Measurements from ENCODE around the gene ECE1.

The ECE1 gene

GRCh38 chr1:21297975-21298374 lies 7.7 kb upstream of the ECE1 start:
- Mint-ChIP-seq H3K27ac (no peak overlapping the region), H3K4me1 (peaks cover 22% of the 10 kb centered on the region), H3K4me3 (no peak overlapping the region), H3K36me3 (ENCODE audit: low read depth) (no peaks in the 10 kb centered on the region), H3K9me3 (no peaks in the 10 kb centered on the region), H3K27me3 (ENCODE audit: low read depth) (peaks cover 5% of the 10 kb centered on the region)
- no peak for TF ChIP-seq CTCF (IDR thresholded peaks at IDR 0.05; ENCODE audit: unreplicated experiment in 3 of 3)

- Mint-ChIP-seq H3K4me1 (peaks cover 25% of the 10 kb centered on the region), H3K4me3 (no peak overlapping the region), H3K36me3 (ENCODE audit: low read depth) (no peaks in the 10 kb centered on the region), H3K27ac (no peak overlapping the region), H3K9me3 (no peaks in the 10 kb centered on the region), H3K27me3 (ENCODE audit: low read depth) (peaks cover 5% of the 10 kb centered on the region)
- TF ChIP-seq CTCF (IDR thresholded peaks at IDR 0.05; ENCODE audit: unreplicated experiment in 3 of 3): no peak
Measured at GRCh38 chr1:21296509-21297354, 6.5 kb upstream of the ECE1 start.

- peaks cover 5% of the 10 kb centered on the region for H3K27me3 Mint-ChIP-seq (ENCODE audit: low read depth)
- no peak for TF ChIP-seq CTCF (IDR thresholded peaks at IDR 0.05; ENCODE audit: unreplicated experiment in 3 of 3)
- no peaks in the 10 kb centered on the region for H3K36me3 Mint-ChIP-seq (ENCODE audit: low read depth)
- no peak overlapping the region for H3K27ac Mint-ChIP-seq
- no peak overlapping the region for H3K4me3 Mint-ChIP-seq
- peaks cover 31% of the 10 kb centered on the region for H3K4me1 Mint-ChIP-seq
- no peaks in the 10 kb centered on the region for H3K9me3 Mint-ChIP-seq
Measured at GRCh38 chr1:21295545-21295944, 5.3 kb upstream of the ECE1 start.

GRCh38 chr1:21295002-21295401 lies 4.7 kb upstream of the ECE1 start:
- Mint-ChIP-seq H3K9me3 (no peaks in the 10 kb centered on the region), H3K27ac (peak overlapping the region in 2 of 3 experiments; percentile 68 to 71), H3K4me3 (no peak overlapping the region), H3K27me3 (ENCODE audit: low read depth) (peaks cover 5% of the 10 kb centered on the region), H3K36me3 (ENCODE audit: low read depth) (no peaks in the 10 kb centered on the region), H3K4me1 (peaks cover 32% of the 10 kb centered on the region)
- no peak for TF ChIP-seq CTCF (IDR thresholded peaks at IDR 0.05; ENCODE audit: unreplicated experiment in 3 of 3)

- no peaks in the 10 kb centered on the region for H3K9me3 Mint-ChIP-seq
- TF ChIP-seq CTCF (IDR thresholded peaks at IDR 0.05; ENCODE audit: unreplicated experiment in 3 of 3): no peak
Measured at GRCh38 chr1:21294266-21294989, 4.2 kb upstream of the ECE1 start.

More at GRCh38 chr1:21294266-21294989, 4.2 kb upstream of the ECE1 start:
- no peak overlapping the region for H3K4me3 Mint-ChIP-seq
- no peaks in the 10 kb centered on the region for H3K36me3 Mint-ChIP-seq (ENCODE audit: low read depth)
- H3K4me1 Mint-ChIP-seq: peaks cover 32% of the 10 kb centered on the region
- H3K27ac Mint-ChIP-seq: peak overlapping the region in 2 of 3 experiments; percentile 68 to 71
- H3K27me3 Mint-ChIP-seq (ENCODE audit: low read depth): peaks cover 5% of the 10 kb centered on the region

Data from nephron (organoid).